MCF 10A (cell line): ENCODE measurements around the gene WDR49. TPM values are rescaled to one million over a fixed set of nuclear protein-coding genes. Genes with fewer than 3 reads are reported as not detected.

Source experiments
- Bru-seq: library from RNA; stranded (reverse); fragments of 400-500 nt; gene quantifications from one replicate; lab custom pipeline; 2021; lab: Mats Ljungman, UMichigan
- BruChase-seq, 2 experiments: library from RNA; stranded (reverse); fragments of 400-500 nt; gene quantifications; one replicate each; lab custom pipeline; 2021; lab: Mats Ljungman, UMichigan
- BruUV-seq: library from RNA; stranded (reverse); fragments of 400-500 nt; replicated peaks from 2 replicates; lab custom pipeline; 2021; lab: Mats Ljungman, UMichigan
- CTCF ChIA-PET: fragments of 300-600 bp; sonication (Branson Sonifier 250); formaldehyde crosslinking; extraction: SDS; loops from one replicate; lab custom pipeline; 2021; ENCODE audit warnings: antibody characterized with exemption, inconsistent platforms; lab: Yijun Ruan, JAX
- POLR2A ChIA-PET: fragments of 300-600, 350-650 bp; sonication (Branson Sonifier 250); formaldehyde crosslinking; extraction: SDS; loops from one replicate; lab custom pipeline; 2020; ENCODE audit warnings: antibody characterized with exemption, inconsistent platforms; lab: Yijun Ruan, JAX
- DNase-seq: peaks from one replicate; pipeline ENCODE4 v3.0.0-alpha.2; 2018; ENCODE audit not compliant: unreplicated experiment
- H3K27ac Mint-ChIP-seq: one replicate; pipeline ENCODE4 v1.8.0; 2022; ENCODE audit warnings: mild to moderate bottlenecking, low read depth, mixed read lengths; ENCODE audit not compliant: unreplicated experiment
- H3K27me3 Mint-ChIP-seq: one replicate; pipeline ENCODE4 v1.8.0; 2022; ENCODE audit warnings: mixed read lengths; ENCODE audit not compliant: insufficient read depth, unreplicated experiment
- H3K36me3 Mint-ChIP-seq: one replicate; pipeline ENCODE4 v1.8.0; 2022; ENCODE audit warnings: mild to moderate bottlenecking, moderate library complexity, mixed read lengths; ENCODE audit not compliant: insufficient read depth, unreplicated experiment
- H3K4me1 Mint-ChIP-seq: one replicate; pipeline ENCODE4 v1.8.0; 2022; ENCODE audit warnings: mixed read lengths; ENCODE audit not compliant: insufficient read depth, unreplicated experiment
- H3K4me3 Mint-ChIP-seq: one replicate; pipeline ENCODE4 v1.8.0; 2022; ENCODE audit warnings: mild to moderate bottlenecking, moderate library complexity, mixed read lengths; ENCODE audit not compliant: unreplicated experiment
- H3K9me3 Mint-ChIP-seq: one replicate; pipeline ENCODE4 v1.8.0; 2022; ENCODE audit warnings: mixed read lengths; ENCODE audit not compliant: unreplicated experiment
- intact Hi-C: fragments of 100-400 bp; cut with micrococcal nuclease; formaldehyde crosslinking; loops from 2 replicates; pipeline ENCODE4 v1.14.1; 2022
- long read RNA-seq: library from polyadenylated mRNA; stranded (forward); transcript quantifications from one replicate; pipeline ENCODE4 v2.0.0, GENCODE V29; 2022
- total RNA-seq: library from RNA; stranded (reverse); gene quantifications from 2 replicates; pipeline ENCODE4 v1.2.3, GENCODE V29; 2022
- TF ChIP-seq, protein P1 (sequence below): fragments of 200-600 bp; IDR thresholded peaks from one replicate; pipeline ENCODE4 v1.8.0; 2022; ENCODE audit warnings: antibody characterized with exemption, mild to moderate bottlenecking; ENCODE audit not compliant: unreplicated experiment

Gene WDR49
- total RNA-seq (0.54 and 0.98 TPM in 2 replicates), Bru-seq, nascent RNA (percentile 32 among the genes with signal in this experiment), BruChase-seq, experiment 1, labeled RNA remaining after a 6-hour chase (percentile 54 among the genes with signal in this experiment), BruChase-seq, experiment 2, labeled RNA remaining after a 2-hour chase (percentile 56 among the genes with signal in this experiment)
- long read RNA-seq = 0 reads

DNA sequence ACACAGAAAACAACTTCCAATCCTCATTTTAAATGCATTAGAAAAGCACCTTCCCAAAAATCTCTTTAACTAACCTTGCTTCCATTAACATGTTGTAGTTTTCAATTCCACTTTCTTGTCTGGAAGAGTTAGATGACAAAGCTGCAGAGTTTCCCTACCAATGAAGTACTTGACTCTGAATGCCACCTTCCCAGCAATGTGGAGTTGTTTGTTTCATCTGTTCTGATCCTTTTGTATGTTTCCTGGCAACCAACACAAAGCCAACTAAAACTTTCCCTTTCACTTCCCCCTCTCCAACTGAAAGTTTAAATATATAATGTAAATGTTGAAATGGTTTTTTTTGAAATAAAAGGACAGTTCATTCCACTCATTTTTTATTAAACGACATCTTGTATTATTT lies at the start of gene WDR49:
Gene WDR49 (minus strand): TSS at position 183 of the 400 bp plus-strand sequence. CDS start 517 bp downstream, outside the sequence.
- Mint-ChIP-seq H3K9me3 (no peaks in the 10 kb centered on the region), H3K27ac (peak within 1 kb of the TSS; percentile 1), H3K4me1 (no peaks in the 10 kb centered on the region), H3K27me3 (no peaks in the 10 kb centered on the region), H3K36me3 (no peaks in the 10 kb centered on the region), H3K4me3 (no peak within 1 kb of the TSS)
- CTCF ChIA-PET = interaction anchor here (0.5 kb wide), 1 partner anchor 215 kb away, joined by 3 read pairs; no protein-coding TSS in a partner anchor
- no TSS peak for BruUV-seq
- no peak for DNase-seq
- TF ChIP-seq, protein P1, sequence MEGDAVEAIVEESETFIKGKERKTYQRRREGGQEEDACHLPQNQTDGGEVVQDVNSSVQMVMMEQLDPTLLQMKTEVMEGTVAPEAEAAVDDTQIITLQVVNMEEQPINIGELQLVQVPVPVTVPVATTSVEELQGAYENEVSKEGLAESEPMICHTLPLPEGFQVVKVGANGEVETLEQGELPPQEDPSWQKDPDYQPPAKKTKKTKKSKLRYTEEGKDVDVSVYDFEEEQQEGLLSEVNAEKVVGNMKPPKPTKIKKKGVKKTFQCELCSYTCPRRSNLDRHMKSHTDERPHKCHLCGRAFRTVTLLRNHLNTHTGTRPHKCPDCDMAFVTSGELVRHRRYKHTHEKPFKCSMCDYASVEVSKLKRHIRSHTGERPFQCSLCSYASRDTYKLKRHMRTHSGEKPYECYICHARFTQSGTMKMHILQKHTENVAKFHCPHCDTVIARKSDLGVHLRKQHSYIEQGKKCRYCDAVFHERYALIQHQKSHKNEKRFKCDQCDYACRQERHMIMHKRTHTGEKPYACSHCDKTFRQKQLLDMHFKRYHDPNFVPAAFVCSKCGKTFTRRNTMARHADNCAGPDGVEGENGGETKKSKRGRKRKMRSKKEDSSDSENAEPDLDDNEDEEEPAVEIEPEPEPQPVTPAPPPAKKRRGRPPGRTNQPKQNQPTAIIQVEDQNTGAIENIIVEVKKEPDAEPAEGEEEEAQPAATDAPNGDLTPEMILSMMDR = no peak
- intact Hi-C loops = no loop called here
- POLR2A ChIA-PET = interaction anchor here (1.0 kb wide), 1 partner anchor 9 kb away, joined by 3 read pairs; no protein-coding TSS in a partner anchor

DNA sequence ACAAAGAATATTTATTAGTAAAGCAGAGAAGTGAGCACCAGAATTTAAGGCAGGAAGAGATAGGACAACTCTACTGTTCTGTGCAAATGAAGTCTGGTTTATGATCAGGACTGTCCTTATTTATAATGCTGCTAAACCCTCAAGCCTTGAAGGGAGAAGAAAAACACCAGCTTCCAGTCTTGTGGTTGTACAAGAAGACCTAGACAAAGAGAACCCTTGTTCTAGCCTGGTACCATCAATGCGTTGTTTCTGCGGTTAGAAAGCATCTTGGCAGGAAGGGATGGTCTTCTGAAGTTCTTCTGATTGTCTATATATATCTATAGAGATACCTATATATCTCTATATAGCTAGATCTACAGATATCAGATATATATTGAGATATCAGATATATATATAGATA lies 47.2 kb upstream of the WDR49 start:
- CTCF ChIA-PET = interaction anchor here (0.6 to 1.5 kb wide), 2 partner anchors 11 to 166 kb away, joined by 3 to 5 read pairs; no protein-coding TSS in a partner anchor
- no peak overlapping the region for H3K4me3 Mint-ChIP-seq
- BruUV-seq = no TSS peak
- H3K4me1 Mint-ChIP-seq = peaks cover 3% of the 10 kb centered on the region
- intact Hi-C loops = no loop called here
- H3K9me3 Mint-ChIP-seq = no peaks in the 10 kb centered on the region
- TF ChIP-seq, protein P1 = no peak
- peaks cover 23% of the 10 kb centered on the region for H3K36me3 Mint-ChIP-seq
- POLR2A ChIA-PET = no interaction called here
- DNase-seq = no peak
- H3K27me3 Mint-ChIP-seq = no peaks in the 10 kb centered on the region
- no peak overlapping the region for H3K27ac Mint-ChIP-seq

DNA sequence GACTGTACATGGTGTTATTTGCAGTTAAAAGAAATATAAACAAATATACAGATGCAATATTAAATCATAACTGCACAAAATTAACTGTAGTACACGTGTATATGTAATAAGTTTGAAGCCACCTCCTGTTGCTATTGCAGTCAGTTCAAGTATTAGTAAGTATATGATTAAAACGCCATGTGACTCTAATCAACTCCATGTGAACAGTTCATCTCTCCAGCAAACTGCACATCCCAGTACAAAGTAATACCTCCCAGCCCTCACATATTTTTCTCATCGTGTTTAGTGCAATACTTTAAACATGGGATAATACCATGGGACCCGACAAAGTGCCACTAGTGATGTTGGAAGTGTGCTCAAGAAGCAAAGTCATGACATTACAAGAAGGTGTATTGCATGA lies 46.3 kb upstream of the WDR49 start:
- Mint-ChIP-seq H3K27me3 (no peaks in the 10 kb centered on the region), H3K4me1 (no peaks in the 10 kb centered on the region), H3K9me3 (no peaks in the 10 kb centered on the region), H3K36me3 (peaks cover 32% of the 10 kb centered on the region), H3K27ac (no peak overlapping the region), H3K4me3 (no peak overlapping the region)
- no peak for DNase-seq
- ChIA-PET POLR2A (no interaction called here), CTCF (interaction anchor here (1.1 kb wide), 1 partner anchor 16 kb away, joined by 3 read pairs; no protein-coding TSS in a partner anchor)
- TF ChIP-seq, protein P1 = no peak
- intact Hi-C loops = no loop called here
- no TSS peak for BruUV-seq

DNA sequence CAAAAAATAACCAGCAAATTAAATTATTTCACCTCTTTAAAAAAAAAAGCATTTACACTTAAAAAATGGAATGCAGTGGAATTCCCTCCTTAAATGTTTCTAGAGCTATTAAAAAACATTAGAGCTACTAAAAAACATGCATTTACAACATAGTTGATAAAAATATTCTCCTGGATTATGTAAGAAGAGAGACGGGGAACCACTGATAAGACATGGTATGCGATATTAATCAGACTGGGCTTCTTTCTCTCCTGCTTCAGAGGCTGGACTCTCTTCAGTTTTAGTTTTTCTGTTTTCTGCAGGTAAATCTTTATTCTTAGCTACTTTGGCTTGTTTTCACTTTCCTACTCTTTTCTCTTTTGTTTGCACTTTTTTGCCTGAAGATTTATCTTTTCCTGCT lies 40.4 kb upstream of the WDR49 start:
- CTCF ChIA-PET = interaction anchor here (1.3 to 2.9 kb wide), 3 partner anchors 10 to 313 kb away, joined by 3 to 30 read pairs (median 3); partner anchors contain the start of gene ZBBX

More for the DNA sequence above, 40.4 kb upstream of the WDR49 start:
- H3K27ac Mint-ChIP-seq = peak overlapping the region; percentile 27
- no peak overlapping the region for H3K4me3 Mint-ChIP-seq
- no peaks in the 10 kb centered on the region for H3K9me3 Mint-ChIP-seq
- TF ChIP-seq, protein P1 = no peak
- no peak for DNase-seq
- intact Hi-C loops = no loop called here
- H3K4me1 Mint-ChIP-seq = no peaks in the 10 kb centered on the region
- H3K27me3 Mint-ChIP-seq = no peaks in the 10 kb centered on the region
- BruUV-seq = no TSS peak
- POLR2A ChIA-PET = interaction anchor here (1.4 kb wide), 1 partner anchor 9 kb away, joined by 5 read pairs; no protein-coding TSS in a partner anchor
- peaks cover 48% of the 10 kb centered on the region for H3K36me3 Mint-ChIP-seq
